ENCODE measurements around the gene ZC3HAV1. TPM values are rescaled to one million over a fixed set of nuclear protein-coding genes. Genes with fewer than 3 reads are reported as not detected.

ZC3HAV1 gene
- polyA plus RNA-seq, 1 donor (not counting 4 experiments of a cell fraction or from before 2014, with no cell fraction given) = 31.7 TPM

DNA sequence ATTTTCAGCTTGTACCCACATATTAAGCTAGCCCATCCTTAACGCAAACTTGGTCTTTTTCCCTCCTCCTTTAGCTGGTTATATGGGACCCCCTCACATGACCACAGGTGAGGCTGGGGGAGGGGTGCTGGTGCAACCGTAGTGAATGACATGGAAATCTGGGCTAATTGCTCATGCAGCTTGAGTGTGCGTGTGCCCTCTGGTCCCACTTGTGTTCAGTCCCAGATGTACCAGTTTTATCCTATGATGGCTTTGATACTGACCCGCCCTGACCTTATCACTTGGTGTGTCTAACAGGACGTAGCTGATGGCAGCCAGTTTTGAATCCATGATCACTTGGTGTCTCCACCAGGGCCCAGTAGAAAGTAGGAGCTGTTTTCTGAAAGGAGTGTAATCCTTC lies 5.1 kb upstream of the ZC3HAV1 start:
- no peaks in the 10 kb centered on the region for H3K9me3 ChIP-seq (ENCODE audit: control insufficient read depth, low read depth, low read length)
- H4K20me1 ChIP-seq (ENCODE audit: control insufficient read depth, extremely low read depth, insufficient read depth, low read length) = no peaks in the 10 kb centered on the region
- no peaks in the 10 kb centered on the region for H3K79me2 ChIP-seq (ENCODE audit: control insufficient read depth, insufficient read depth, low read length)
- DNase-seq (ENCODE audit: low read depth, low spot score) = no peak
- H3K4me3 ChIP-seq (ENCODE audit: control insufficient read depth in 2 of 3, extremely low read depth in 1 of 3, insufficient read depth in 2 of 3, low read depth in 1 of 3, low read length in 3 of 3) = no peak overlapping the region
- H3K4me1 ChIP-seq (ENCODE audit: control insufficient read depth, extremely low read depth, insufficient read depth, low read length) = peaks cover 21% of the 10 kb centered on the region
- no peak overlapping the region for H3K27ac ChIP-seq (ENCODE audit: control insufficient read depth, insufficient read depth, low read length)
- H3K9me1 ChIP-seq (ENCODE audit: control insufficient read depth, extremely low read depth, insufficient read depth, low read length) = no peaks in the 10 kb centered on the region
- no peaks in the 10 kb centered on the region for H3K27me3 ChIP-seq (ENCODE audit: control insufficient read depth, extremely low read depth, insufficient read depth, low read length)
- no peak for FAIRE-seq
- H3K36me3 ChIP-seq (ENCODE audit: control insufficient read depth in 2 of 2, extremely low read depth in 1 of 2, insufficient read depth in 2 of 2, low read length in 2 of 2) = no peaks in the 10 kb centered on the region
- no peak overlapping the region for H2AFZ ChIP-seq (ENCODE audit: control insufficient read depth, low read length)
- dilution Hi-C loops (cut with MboI; ENCODE audit: extremely low pct_ligation_motif_present, low sequenced_read_pairs) = no loop called here
- H3K9ac ChIP-seq (ENCODE audit: control insufficient read depth, extremely low read depth, insufficient read depth, low read length) = no peak overlapping the region
- no peak for TF ChIP-seq EZH2 (IDR thresholded peaks at IDR 0.05; ENCODE audit: low read length)
- TF ChIP-seq, protein P1, sequence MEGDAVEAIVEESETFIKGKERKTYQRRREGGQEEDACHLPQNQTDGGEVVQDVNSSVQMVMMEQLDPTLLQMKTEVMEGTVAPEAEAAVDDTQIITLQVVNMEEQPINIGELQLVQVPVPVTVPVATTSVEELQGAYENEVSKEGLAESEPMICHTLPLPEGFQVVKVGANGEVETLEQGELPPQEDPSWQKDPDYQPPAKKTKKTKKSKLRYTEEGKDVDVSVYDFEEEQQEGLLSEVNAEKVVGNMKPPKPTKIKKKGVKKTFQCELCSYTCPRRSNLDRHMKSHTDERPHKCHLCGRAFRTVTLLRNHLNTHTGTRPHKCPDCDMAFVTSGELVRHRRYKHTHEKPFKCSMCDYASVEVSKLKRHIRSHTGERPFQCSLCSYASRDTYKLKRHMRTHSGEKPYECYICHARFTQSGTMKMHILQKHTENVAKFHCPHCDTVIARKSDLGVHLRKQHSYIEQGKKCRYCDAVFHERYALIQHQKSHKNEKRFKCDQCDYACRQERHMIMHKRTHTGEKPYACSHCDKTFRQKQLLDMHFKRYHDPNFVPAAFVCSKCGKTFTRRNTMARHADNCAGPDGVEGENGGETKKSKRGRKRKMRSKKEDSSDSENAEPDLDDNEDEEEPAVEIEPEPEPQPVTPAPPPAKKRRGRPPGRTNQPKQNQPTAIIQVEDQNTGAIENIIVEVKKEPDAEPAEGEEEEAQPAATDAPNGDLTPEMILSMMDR (optimal IDR thresholded peaks at IDR 0.05 in 1 of 3, IDR thresholded peaks at IDR 0.05 in 1 of 3, conservative IDR thresholded peaks at IDR 0.05 in 1 of 3; ENCODE audit: extremely low read depth in 1 of 3, insufficient read depth in 2 of 3, low read length in 3 of 3) = no peak
- H3K4me2 ChIP-seq (ENCODE audit: control insufficient read depth, extremely low read depth, insufficient read depth, low read depth, low read length) = no peak overlapping the region

DNA sequence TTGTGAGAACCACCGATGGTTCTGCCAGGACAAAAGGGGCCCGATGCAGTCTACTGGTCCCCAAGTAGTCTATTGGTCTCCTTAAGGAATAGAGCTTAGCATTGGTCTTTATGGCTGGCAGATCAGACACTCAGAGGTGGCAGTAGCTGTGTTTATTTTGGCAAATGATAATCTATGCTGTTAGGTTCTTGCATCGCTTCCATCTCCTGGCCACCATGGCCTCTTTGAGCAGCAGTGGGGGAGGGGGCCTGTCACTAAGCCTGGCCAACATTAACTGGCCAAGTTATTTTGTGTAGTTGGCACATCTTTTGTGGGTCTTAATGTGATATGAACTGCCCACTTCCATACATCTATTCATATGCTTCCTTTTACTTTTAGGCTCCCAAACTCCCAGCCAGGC lies 4.5 kb upstream of the ZC3HAV1 start:
- Histone ChIP-seq H3K9ac (ENCODE audit: control insufficient read depth, extremely low read depth, insufficient read depth, low read length) (no peak overlapping the region), H3K4me1 (ENCODE audit: control insufficient read depth, extremely low read depth, insufficient read depth, low read length) (peaks cover 21% of the 10 kb centered on the region), H3K9me3 (ENCODE audit: control insufficient read depth, low read depth, low read length) (no peaks in the 10 kb centered on the region), H4K20me1 (ENCODE audit: control insufficient read depth, extremely low read depth, insufficient read depth, low read length) (no peaks in the 10 kb centered on the region), H3K9me1 (ENCODE audit: control insufficient read depth, extremely low read depth, insufficient read depth, low read length) (no peaks in the 10 kb centered on the region), H3K4me3 (ENCODE audit: control insufficient read depth in 2 of 3, extremely low read depth in 1 of 3, insufficient read depth in 2 of 3, low read depth in 1 of 3, low read length in 3 of 3) (no peak overlapping the region), H3K4me2 (ENCODE audit: control insufficient read depth, extremely low read depth, insufficient read depth, low read depth, low read length) (no peak overlapping the region), H3K27me3 (ENCODE audit: control insufficient read depth, extremely low read depth, insufficient read depth, low read length) (no peaks in the 10 kb centered on the region), H3K36me3 (ENCODE audit: control insufficient read depth in 2 of 2, extremely low read depth in 1 of 2, insufficient read depth in 2 of 2, low read length in 2 of 2) (no peaks in the 10 kb centered on the region), H2AFZ (ENCODE audit: control insufficient read depth, low read length) (no peak overlapping the region), H3K27ac (ENCODE audit: control insufficient read depth, insufficient read depth, low read length) (no peak overlapping the region), H3K79me2 (ENCODE audit: control insufficient read depth, insufficient read depth, low read length) (peaks cover 4% of the 10 kb centered on the region)
- FAIRE-seq = no peak
- dilution Hi-C loops (cut with MboI; ENCODE audit: extremely low pct_ligation_motif_present, low sequenced_read_pairs) = no loop called here
- TF ChIP-seq, protein P1 (optimal IDR thresholded peaks at IDR 0.05 in 1 of 3, IDR thresholded peaks at IDR 0.05 in 1 of 3, conservative IDR thresholded peaks at IDR 0.05 in 1 of 3; ENCODE audit: extremely low read depth in 1 of 3, insufficient read depth in 2 of 3, low read length in 3 of 3) = no peak
- no peak for TF ChIP-seq EZH2 (IDR thresholded peaks at IDR 0.05; ENCODE audit: low read length)
- DNase-seq (ENCODE audit: low read depth, low spot score) = no peak
